Limb (tissue), 2 donors: ENCODE measurements around the gene SCGB1A1.

Source experiments
- DNase-seq, 2 donors: peaks; one replicate each; pipeline ENCODE4 v3.0.0-alpha.2; 2016; ENCODE audit errors: extremely low spot score in 2 of 2

SCGB1A1 gene

DNA sequence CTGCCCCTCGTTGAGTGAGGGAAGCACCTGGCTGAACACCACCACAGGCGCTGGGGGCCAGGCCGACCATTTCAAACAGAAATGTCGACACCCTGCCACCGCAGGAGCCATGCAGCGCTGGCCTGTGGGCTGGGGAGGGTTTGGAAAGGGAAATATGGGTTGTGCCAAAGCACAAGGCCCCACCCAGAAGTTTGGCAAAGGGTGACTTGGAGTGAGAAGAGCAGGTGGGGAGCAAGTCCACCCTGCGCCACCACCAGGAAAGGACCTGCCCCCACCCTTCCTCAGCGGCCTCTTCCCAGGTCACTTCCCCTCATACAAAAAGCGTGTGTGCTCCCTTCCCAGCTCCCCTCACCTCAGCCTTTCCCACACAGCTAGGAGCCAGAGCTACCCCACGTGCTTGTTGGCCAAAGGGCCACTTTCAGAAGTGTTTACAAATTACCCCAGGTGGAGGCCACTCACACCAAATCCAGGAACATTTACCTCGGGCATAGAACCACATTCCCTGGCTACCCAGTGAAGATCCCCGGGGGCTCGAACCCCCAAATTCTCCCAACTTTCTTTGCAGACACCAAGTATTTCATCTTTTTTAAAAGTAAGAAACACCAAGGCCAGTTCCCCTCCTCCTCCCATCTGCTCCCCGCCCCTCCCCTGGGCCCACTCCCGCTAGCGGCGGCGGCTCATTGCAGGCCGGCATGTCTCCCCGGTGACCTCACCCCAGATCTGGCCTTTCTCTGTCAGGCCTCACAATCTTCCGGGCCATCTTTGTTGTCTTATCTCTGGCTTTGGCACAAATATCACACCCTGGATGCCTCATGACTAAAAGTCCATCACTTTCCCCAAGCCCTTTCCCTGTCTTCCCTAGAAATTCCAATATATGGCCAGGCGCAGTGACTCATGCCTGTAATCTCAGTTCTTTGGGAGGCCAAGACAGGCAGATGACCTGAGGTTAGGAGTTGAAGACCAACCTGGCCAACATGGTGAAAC is 20.5 kb upstream of the SCGB1A1 start:
- DNase-seq: no peak

DNA sequence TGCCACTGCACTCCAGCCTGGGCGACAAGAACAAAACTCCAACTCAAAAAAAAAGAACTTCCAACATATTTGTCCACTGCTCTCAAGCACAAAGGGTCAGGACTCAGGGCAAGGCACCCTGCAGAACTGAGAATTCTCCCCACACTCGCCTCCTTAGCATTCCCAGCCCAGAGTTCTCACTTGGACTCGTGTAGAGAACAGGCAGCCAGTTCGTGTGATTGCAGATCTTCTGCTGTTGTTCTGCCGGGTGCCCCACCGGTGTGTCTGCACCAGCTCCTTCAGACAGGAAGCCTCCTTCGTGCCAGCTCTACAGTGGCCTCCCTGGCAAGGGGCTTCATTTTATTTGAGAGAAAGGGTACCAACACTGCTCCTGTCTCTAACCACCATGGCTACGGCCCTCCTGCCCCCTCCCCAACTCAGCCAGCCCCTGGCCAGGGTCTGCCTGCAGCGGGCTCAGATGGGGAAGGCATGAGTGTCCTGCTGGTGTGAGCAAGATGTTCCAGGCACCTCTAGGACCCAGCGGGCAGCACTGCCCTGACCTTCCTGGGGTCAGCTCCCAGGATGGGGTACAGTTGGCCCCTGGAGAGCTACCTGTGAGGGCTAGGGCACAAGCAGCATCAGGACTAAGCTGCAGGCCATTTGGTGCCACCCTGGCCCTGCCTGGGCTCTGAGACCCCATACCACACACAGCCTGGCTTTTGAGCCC is 19.5 kb upstream of the SCGB1A1 start:
- DNase-seq: no peak

DNA sequence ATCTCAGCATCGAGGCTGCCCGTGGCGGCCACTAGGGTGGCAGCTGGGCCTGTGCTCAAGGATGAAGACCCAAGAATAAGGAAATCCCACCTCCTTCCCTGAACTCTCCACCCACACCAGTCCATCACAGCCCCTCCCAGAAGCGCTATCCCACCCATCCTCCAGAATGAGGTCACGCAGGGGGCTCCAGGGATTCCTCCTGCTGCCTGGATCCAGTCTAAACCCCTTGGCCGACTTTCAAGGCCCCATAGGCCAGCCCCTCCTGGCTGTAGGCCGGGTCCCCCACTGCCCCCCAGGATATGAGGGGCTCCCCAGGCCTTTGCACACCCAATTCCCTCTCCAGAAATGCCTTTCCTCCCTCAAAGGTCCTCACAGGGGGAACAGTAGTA is 19.0 kb upstream of the SCGB1A1 start:
- DNase-seq: peak; percentile 76 to 77

DNA sequence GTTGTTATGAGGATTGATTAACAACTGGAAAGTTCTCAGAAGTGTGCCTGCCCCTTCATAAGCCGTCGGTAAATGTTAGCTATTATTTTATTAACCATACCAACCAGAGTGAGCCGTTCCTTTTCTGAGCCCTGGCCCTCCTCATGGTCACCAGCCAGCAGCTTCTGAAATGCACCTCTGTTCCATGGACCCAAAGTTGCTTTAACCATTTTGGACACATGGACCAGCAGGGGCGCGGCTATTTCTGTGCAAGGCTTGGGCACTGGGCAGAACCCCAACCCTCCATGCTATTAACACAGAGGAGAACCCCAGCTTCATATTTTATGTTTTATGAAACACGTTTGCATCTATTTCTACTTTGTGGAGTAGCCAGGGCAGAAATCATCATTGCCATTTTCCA is 18.6 kb upstream of the SCGB1A1 start:
- no peak for DNase-seq

DNA sequence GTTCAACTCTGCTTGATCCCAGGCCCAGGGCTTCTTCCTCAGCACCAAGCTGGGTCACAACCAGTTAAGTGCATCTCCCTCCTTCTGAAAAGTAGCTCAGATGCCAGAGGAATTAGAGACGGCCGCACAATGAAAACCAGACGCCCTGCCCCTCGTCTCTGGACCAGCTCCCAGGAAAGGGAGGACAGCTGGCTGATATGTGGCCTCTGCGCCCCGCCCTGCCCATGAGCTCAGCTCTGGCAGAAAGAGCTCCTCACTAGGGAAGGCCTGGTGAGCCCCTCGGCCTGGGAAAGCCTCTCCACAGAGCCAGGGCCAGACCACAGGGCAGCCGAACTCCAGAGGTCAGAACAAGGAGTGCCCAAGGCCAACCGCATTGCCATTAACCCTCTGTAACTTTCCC is 18.1 kb upstream of the SCGB1A1 start:
- peak; percentile 80 to 84 for DNase-seq

DNA sequence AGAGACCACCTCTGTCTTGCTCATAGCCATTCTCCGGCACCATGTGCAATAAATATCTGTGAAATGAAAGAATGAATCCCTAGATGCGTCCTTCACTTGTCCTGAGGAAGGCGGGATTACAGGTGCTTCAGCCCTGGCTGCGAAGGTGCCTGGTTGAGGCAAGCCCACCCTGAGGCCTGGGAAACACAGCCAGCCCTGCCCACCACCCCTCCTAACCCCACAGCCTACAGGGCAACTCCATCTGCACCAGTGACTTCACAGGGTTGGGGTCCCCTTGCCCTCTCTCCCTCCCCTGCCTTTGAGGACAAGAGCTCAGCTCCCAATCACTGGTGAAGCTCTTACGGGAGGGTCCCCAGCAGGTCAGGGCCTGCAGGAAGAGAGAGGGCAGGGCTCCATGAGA is 17.5 kb upstream of the SCGB1A1 start:
- no peak for DNase-seq

DNA sequence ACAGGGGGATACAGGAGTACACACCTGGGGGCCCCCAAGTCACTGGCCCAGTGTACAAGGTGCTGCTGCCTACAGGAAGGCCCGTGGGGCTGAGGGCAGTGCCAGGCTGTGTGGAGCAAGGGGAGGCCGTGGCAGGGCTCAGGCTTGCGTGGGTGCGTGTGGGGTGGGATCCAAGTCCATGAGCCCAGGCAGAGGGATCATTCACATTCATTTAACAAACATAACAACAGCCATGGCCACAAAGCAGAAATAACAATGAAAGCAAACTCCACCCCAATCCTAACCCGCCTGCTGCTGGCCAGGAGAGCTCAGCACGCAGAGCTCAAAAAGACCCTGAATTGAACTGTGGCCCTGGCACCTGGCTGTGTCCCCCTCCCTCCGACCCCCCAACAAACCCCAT is 17.0 kb upstream of the SCGB1A1 start:
- DNase-seq: no peak

DNA sequence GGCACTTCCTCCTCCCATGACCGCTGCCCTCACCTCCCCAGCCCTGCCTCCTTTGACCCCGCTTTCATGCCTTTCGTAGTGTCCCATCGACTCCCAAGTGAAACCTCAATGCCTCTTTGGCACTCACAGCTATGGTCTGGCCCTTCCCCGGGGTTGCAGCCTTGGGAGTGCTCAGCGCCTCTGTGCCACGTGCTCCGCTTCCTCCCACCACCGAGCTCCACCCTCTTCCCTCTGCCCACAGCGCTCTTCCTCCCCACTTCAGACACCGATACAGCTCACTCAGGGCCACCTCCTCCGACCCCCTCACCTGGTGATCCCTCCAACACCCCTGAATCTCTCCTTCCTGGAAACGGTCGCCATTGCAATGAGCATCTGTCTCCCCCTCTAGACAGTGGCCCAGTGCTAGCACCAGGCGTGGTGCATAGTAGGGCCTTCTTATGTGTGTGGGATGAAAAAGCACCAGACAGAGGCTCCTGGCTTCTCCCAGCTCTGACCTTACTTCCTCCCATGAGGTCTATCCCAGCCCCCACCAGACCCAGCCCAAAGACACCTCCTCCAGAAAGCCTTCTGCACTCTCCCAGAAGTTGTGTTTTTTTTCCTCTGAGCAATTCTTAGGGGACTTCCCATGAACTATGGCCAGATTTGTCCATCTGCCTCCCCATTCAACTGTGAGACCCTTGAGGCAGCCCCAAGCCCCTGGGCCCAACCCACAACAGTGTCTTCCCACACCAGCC is 16.4 kb upstream of the SCGB1A1 start:
- DNase-seq: no peak

DNA sequence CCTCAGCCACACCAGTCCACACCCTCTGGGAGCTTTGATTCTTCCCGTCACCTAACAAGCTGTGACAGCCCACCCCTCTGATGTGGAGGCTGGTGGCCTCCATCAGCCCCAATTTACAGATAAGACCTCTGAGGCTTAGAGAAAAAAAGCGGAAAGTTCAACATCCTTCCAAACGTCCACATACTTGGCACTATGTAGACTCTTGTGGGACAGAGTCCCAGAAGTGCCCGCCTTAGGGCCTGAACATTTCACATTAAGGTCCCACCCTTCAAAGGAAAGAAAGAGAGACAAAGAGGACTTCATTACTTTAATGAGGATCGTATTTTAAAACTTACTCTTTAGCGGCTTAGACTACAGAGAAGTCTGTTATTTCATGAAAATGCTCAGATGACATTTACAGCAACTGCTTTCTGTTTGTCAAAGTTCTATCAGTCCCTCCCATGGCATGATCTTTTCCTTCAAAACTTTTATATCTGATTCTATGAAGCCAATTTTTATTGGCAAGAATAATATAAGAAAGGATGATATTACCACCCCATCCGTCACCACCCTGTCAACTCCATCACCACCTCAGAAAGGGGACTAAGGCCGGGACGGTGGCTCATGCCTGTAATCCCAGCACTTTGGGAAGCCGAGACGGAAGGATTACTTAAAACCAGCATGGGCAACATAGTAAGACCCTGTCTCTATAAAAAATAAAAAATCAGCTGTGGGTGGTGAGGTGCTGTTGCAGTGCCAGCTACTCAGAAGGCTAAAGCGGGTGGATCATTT is 15.7 kb upstream of the SCGB1A1 start:
- no peak for DNase-seq

DNA sequence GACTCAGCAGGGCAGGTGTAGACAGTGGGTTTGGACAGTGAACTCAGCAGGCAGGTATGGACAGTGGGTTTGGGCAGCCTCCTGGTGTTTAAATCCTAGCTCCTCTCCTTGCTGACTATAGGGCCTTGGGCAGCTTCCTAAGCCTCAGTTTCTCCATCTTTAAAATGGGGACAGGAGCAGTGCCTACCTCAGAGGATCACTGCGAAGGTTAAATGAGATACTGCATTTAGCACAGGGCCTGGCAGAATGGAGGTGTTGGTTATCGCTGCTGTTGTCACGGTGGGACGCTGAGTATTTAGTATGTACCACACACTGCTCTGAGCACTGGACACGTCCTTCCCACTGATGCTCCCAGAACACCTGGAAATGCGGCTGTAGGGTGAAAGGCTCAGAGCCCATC is 14.4 kb upstream of the SCGB1A1 start:
- DNase-seq: no peak

DNA sequence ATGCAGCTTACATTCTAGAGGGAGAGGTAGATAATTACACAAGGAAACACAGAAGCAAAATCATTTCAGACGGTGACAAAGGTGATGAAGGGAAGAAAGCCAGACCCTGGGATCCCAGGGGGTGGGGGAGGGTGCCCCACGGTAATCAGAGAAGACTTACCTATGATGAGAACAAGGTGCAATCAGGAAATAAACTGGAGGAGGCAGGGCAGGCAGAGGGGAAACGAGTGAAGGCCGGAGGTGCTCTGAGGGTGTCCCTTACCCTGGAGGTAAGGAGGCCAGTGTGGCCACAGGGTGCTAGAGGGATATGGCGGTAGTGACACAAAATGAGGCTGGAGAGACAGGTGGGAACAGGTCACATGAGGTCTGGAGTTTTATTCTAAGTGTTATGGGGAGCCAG is 13.9 kb upstream of the SCGB1A1 start:
- no peak for DNase-seq

DNA sequence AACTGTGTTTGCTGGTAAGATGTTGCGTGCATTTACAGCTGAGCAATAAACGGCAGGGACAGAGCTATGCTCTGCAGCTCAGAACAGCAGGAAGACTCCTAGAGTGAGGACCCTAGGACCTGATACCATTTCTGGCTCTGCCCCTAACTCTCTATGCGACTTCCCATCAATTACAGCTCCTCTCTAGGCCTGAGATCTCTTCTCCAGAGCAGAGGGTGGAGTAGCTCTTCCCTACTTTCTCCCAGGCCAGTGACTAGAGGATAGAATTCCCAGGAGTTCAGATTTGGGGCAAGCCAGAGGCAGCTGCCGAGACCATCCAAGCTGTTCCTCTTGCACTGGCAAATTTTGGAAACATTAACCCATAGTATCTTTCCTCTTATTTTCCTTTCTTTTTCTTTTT is 12.8 kb upstream of the SCGB1A1 start:
- no peak for DNase-seq

DNA sequence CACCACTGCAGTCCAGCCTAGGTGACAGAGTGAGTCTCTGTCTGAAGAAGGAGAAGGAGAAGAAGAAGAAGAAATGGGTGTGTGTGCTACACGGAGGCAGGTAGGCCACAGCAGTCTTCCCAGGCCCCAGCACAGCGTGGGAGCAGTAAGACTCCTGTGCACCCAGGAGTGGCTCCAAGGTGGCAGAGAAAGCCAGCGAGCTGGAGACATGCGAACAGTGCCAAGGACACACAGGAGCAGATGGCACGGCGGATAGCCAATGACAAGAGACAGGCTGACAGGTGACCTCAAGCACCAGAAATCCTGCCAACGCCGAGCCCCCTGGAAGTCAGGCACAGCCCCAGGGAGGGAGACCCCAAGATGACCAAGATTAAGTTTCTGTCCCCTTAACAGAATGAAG is 9.0 kb upstream of the SCGB1A1 start:
- DNase-seq: no peak

DNA sequence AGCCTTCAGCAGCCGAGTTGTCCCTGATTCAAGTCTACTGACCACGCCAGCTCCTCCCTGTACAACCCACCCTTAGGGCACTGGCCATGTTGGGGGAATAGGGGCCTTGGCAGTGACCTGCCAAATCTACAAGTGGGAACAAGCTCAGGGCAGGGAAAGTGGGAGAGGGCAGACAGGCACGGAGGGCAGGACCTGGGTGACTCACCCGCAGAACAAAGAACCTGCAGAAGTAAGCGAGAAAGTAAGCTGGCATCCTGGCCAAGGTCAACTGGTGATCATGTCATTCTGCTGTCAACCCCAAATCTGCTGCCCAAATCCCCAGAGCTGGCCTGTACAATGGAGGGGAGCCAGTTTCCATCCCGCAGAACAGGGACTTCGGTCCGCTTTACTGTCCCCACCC is 7.9 kb upstream of the SCGB1A1 start:
- DNase-seq: no peak

DNA sequence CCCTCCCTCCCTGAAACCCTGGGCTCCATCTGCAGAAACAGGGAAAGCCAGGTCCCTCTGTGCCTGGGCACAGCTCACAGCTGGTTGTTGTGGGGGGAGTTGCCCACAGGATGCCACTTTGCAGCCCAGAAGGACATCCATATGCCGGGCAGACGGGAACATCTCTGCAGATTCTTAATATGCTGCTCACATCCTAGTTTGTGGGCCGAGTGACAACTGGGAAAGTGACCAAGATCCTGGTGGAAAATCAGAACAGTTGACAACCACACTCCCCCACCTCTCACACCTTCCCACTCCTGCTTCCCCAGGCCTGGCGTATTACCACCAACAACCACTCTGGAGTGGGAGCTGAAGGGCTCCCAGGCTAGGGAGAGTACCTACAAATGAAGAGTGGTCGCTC is 7.3 kb upstream of the SCGB1A1 start:
- no peak for DNase-seq

DNA sequence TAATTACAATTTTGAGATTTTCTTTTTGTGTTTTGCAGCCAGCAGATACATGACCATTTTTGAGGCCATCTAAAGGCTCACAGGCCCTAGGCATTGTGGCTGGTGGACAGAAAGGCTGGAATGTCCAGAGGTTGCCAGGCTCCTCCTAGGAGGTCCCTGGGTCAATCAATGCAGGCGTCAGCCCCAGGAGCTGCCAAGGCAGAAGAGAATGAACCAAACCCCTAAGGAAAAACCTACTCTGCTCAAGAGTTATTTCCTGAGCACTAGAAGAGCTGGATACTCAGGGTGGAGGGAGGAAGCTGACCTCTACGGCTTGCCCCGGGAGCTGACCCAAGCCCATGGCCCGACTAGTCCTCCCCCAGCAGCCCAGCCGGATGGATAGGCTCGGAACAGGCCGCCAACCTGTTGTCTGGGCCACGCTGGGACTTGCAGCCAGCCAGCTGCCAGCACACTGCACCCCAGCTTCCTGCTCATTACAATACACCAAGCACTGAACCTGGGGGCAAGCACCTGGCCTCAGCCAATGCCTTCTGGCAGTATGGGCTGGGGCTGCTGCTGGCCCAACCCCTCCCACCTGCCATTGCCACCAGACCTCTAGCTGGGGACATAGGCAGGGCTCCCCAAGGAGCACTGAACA is 5.7 kb upstream of the SCGB1A1 start:
- DNase-seq: no peak

DNA sequence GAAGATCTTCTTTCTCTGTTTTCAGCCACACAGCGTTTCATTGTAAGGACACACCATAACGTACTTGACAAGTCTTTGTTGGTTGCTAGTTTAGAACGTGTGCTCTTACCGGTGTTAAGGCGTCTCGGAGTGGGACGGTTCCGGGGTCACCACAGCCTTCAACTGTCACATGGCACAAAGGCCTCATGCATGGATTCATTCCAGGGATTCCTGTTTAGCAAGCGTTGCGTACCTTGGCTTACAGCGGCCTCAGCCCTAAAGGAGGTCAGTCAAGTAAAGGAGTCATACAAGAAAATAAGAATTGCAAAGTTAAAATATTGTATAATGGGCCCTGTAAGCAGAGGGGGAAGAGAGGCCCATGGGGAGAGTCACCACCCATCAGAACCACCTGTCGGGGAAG is 2.2 kb upstream of the SCGB1A1 start:
- DNase-seq: no peak

DNA sequence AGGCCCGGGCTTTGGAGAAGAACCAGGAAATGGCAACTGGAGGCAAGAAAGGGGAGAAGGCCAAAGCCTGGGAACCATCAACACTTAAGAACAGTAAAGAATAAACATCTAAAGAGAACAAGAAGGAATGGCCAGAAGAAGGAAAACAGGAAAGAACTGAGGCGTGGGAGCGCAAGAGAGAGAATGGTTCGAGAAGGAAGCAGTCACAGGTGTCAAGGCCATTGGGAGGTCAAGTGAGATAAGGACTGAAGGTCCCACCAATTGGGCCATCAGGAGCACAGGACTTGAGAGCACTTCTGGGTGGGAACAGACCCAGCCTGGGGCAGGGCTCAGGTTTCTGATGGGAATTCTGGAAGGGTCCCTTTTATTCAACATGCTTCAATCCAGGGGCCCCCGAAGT is 697 bp upstream of the SCGB1A1 start:
- no peak for DNase-seq

DNA sequence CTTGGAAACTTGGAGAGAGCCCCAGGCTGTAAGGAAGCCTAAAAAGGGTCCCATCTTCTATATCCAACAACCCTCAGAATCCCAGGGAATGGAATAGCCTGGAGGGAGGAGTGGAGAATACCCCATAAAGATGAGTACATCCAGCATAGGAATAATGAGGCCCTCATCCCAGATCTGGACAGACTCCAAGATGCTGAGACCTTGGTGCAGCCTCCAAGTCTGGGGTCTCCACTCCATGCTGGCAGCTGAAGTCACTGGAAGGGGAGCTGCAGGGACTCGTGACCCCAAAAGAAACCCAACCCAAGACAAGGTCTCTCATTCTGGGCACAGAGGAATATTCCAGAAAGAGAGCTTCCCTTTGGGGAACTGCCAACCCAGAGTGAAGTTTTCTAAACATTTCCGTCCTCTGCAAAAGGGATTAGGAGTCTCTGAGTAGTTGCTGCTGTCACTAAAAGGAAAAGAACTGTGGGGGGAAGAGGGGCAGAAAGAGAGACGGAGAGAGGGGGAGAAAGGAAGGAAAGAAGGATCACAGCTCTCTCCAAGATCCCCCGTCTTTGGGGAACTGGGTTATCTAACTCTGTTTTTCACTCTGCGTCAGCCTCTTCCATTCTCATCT is 589 bp downstream of the SCGB1A1 start:
- DNase-seq: no peak

DNA sequence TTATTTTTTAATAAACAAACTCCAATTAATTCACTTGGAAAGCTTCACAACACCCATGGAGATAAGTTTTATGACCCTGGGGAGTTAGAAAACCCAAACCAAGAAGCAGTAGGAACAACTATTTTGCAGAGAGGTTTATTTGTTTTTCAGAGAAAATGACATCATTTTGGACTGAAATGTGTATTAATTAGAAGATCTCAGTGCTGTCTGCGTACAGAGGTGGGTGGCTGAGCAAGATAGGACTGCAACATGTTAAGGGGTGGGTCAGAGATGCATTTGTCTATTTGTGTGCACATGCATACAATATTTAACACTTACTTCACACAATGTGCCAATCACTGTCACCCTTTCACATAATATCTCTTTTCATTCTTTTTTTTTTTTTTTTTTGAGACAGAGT is 1.1 kb downstream of the SCGB1A1 start:
- no peak for DNase-seq

DNA sequence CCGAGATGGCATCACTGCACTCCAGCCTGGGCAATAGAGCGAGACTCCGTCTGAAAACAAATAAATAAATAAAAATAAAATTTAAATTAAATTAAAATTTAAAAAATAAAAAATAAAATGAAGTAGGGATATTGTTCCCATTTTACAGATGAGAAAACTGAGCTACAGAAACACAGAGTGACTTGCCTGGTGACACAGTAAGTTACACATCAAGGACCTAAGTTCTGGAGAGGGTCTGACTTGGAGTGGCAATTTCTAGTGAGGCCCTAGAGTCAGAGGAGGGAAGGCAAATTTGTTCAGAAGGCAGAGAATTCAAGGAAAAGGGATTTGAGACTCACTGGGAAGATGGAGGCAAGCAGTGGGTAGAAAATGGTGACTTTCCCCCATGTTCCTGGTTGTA is 2.0 kb downstream of the SCGB1A1 start:
- no peak for DNase-seq
